RWPE2 (cell line): ENCODE measurements around the gene AGBL3.

Source experiments
- ATAC-seq: fragments of 200-7000 bp; cut with Tn5 transposase; 3 replicates; pipeline ENCODE4 v1.9.1; 2021; ENCODE audit warnings: low read depth
- DNase-seq: peaks from one replicate; pipeline ENCODE4 v3.0.0-alpha.2; 2020; ENCODE audit warnings: low spot score
- H3K27ac ChIP-seq: fragments of 450-650 bp; 2 replicates; pipeline ENCODE4 v1.5.1; 2017; ENCODE audit warnings: mild to moderate bottlenecking; ENCODE audit not compliant: poor library complexity, severe bottlenecking
- H3K27me3 ChIP-seq: fragments of 250-450 bp; sonication (Bioruptor Pico); 2 replicates; pipeline ENCODE4 v1.5.1; 2021; ENCODE audit warnings: mild to moderate bottlenecking, moderate library complexity; ENCODE audit not compliant: insufficient read depth, poor library complexity, severe bottlenecking
- H3K36me3 ChIP-seq: fragments of 250-450 bp; sonication (Bioruptor Pico); 2 replicates; pipeline ENCODE4 v1.5.1; 2020; ENCODE audit warnings: low read depth, mild to moderate bottlenecking, moderate library complexity
- H3K4me1 ChIP-seq: fragments of 250-450 bp; sonication (Bioruptor Pico); 2 replicates; pipeline ENCODE4 v1.5.1; 2021; ENCODE audit warnings: mild to moderate bottlenecking, moderate library complexity; ENCODE audit not compliant: insufficient read depth, poor library complexity, severe bottlenecking
- H3K4me3 ChIP-seq: fragments of 250-450 bp; sonication (Bioruptor Pico); 2 replicates; pipeline ENCODE4 v1.5.1; 2021; ENCODE audit warnings: mild to moderate bottlenecking, moderate library complexity; ENCODE audit not compliant: severe bottlenecking
- H3K9me3 ChIP-seq: fragments of 250-450 bp; sonication (Bioruptor Pico); 2 replicates; pipeline ENCODE4 v1.5.1; 2021; ENCODE audit warnings: mild to moderate bottlenecking, moderate library complexity; ENCODE audit not compliant: severe bottlenecking
- TF ChIP-seq, protein P1 (sequence below): fragments of 450-650 bp; IDR thresholded peaks from one replicate; pipeline ENCODE4 v1.5.1; 2017; ENCODE audit warnings: mild to moderate bottlenecking, moderate library complexity; ENCODE audit not compliant: poor library complexity, severe bottlenecking

AGBL3 gene

DNA sequence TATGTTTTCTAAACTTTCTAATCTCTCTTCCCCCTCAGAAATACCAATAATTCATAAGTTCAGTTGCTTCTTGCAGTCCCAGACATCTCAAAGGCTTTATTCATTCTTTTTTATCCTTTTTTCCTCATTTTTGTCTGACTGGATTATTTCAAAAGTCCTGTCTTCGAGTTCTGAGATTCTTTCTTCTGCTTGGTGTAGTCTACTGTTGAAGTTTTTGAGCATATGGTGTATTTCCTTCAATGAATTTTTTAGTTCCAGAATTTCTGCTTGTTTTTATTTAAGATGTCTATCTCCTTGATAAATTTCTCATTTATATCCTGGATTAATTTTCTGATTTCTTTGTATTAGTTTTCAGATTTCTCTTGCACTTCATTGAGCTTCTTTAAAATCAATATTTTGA is 170.0 kb downstream of the AGBL3 start:
- no peaks in the 10 kb centered on the region for H3K9me3 ChIP-seq
- no peak for DNase-seq
- H3K4me1 ChIP-seq = peaks cover 13% of the 10 kb centered on the region
- H3K4me3 ChIP-seq = no peak overlapping the region
- no peaks in the 10 kb centered on the region for H3K36me3 ChIP-seq
- no peak overlapping the region for H3K27ac ChIP-seq
- H3K27me3 ChIP-seq = no peaks in the 10 kb centered on the region
- TF ChIP-seq, protein P1, sequence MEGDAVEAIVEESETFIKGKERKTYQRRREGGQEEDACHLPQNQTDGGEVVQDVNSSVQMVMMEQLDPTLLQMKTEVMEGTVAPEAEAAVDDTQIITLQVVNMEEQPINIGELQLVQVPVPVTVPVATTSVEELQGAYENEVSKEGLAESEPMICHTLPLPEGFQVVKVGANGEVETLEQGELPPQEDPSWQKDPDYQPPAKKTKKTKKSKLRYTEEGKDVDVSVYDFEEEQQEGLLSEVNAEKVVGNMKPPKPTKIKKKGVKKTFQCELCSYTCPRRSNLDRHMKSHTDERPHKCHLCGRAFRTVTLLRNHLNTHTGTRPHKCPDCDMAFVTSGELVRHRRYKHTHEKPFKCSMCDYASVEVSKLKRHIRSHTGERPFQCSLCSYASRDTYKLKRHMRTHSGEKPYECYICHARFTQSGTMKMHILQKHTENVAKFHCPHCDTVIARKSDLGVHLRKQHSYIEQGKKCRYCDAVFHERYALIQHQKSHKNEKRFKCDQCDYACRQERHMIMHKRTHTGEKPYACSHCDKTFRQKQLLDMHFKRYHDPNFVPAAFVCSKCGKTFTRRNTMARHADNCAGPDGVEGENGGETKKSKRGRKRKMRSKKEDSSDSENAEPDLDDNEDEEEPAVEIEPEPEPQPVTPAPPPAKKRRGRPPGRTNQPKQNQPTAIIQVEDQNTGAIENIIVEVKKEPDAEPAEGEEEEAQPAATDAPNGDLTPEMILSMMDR = no peak
- ATAC-seq = no peak

DNA sequence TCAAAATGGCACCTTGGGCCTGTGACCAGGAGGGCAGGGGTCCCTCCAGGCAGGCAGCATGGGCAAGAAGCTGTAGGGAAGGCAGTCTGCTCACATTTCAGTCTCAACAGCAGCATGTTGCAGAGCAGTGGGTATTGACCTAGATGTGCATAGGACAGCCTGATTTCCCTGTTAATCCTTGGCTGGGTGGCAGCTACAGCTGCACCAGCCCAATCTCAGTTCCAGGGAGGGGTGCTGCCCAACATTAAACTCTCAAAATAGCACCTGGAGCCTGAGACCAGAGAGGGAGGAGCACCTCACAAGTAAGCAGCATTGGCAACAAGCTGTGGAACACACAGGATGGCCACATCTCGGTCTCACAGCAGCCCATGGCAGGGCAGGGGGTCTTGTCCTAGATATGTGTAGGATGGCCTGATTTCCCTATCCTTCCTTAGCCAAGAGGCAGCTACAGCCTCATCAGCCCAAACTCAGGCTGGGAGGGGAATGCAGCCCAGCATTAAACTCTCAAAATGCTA is 171.9 kb downstream of the AGBL3 start:
- ATAC-seq = no peak
- Histone ChIP-seq H3K27me3 (no peaks in the 10 kb centered on the region), H3K27ac (no peak overlapping the region), H3K36me3 (no peaks in the 10 kb centered on the region), H3K4me3 (no peak overlapping the region), H3K9me3 (peaks cover 2% of the 10 kb centered on the region), H3K4me1 (peaks cover 13% of the 10 kb centered on the region)
- DNase-seq = no peak
- TF ChIP-seq, protein P1 = no peak

DNA sequence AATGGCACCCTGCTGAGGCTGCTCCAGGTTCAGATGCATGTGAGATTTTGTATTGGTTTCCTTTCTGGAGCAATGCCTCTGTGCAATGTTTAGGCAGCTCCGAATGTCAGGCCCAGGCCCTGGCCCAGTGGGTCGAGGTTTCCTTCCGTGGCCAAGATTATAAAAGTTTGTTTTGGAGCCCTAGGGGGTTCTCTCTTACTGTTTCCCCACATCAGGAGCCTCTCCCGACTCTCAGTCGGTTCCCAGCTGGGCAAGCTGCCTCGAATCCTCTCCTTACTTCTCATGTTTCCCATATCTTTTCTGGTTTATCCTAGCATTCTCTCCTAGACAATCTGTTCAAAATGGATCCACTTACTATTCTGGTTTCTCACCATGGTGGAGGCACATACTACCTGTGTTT is 172.6 kb downstream of the AGBL3 start:
- TF ChIP-seq, protein P1 = no peak
- H3K4me1 ChIP-seq = peaks cover 13% of the 10 kb centered on the region
- no peak overlapping the region for H3K4me3 ChIP-seq
- DNase-seq = no peak
- no peak for ATAC-seq
- no peak overlapping the region for H3K27ac ChIP-seq
- peaks cover 2% of the 10 kb centered on the region for H3K9me3 ChIP-seq
- H3K36me3 ChIP-seq = 0 out of 2 replicates have a peak, but pooled peaks cover 3% of the 10 kb centered on the region
- H3K27me3 ChIP-seq = no peaks in the 10 kb centered on the region

DNA sequence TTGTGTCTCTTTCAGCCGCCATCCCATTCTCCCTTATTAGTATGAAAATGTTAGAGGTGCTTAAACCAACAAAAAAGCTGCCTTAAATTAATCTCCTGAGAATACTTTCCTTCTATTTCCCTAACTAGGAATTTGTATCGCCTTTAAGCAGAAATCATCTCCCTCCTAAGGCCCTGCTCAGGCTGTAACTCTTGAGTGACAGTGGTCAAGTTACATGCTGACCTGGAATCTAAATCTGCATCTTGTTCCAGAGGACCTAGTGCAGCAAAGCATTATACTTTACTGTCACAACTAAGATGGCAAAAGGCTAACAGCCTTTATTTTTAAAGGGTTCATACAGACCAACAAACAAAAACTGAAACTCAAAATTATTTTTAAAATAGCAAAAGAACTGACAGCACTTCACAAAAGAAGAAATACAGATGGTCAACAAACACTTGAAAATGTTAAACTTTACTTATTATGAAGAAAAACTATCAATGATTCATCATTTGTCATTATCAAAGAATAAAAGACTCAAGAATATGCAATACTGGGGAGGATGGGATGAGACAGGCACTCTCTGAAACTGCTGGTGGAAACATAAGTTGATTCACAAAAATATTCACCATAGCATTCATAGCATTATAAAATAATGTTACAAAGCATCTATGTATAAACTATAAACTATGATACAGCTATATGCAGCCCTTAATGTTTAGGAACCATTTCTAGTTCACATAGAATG is 173.2 kb downstream of the AGBL3 start:
- TF ChIP-seq, protein P1 = no peak
- H3K9me3 ChIP-seq = peaks cover 2% of the 10 kb centered on the region
- no peak for ATAC-seq

More for the DNA sequence above, 173.2 kb downstream of the AGBL3 start:
- H3K4me3 ChIP-seq = no peak overlapping the region
- no peaks in the 10 kb centered on the region for H3K27me3 ChIP-seq
- H3K27ac ChIP-seq = no peak overlapping the region
- DNase-seq = no peak
- H3K36me3 ChIP-seq = 0 out of 2 replicates have a peak, but pooled peaks cover 5% of the 10 kb centered on the region
- H3K4me1 ChIP-seq = peaks cover 13% of the 10 kb centered on the region
